ACHN (cell line): ENCODE data around the gene SRXN1.

Source experiments
- DNase-seq: peaks from one replicate; pipeline ENCODE4 v3.0.0-alpha.2; 2015
- in situ Hi-C: cut with HindIII; loops from 2 replicates; pipeline ENCODE4 v1.10.0; 2017; ENCODE audit warnings: low sequenced_read_pairs, low pct_ligation_motif_present, low pct_unique_long_range_greater_than_20kb

SRXN1 gene

DNA sequence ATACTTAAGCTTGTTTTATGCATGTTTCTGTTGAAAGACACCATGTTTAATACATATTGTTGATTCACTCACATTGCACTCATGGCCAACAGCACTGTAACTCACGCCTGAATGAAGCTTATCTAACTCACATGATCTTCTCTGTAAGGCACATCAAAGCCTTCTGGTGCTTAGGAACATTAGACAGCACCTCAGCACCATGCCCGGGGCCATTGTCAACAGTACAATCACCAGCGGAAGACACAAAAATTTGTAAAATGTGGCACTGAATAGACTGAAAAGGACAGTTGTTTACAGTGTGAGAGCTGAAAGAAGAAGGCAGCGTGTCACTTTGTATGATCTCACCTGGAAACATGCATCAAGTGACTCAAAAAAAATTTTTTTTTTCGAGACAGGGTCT is 34.0 kb downstream of the SRXN1 start:
- DNase-seq = no peak

DNA sequence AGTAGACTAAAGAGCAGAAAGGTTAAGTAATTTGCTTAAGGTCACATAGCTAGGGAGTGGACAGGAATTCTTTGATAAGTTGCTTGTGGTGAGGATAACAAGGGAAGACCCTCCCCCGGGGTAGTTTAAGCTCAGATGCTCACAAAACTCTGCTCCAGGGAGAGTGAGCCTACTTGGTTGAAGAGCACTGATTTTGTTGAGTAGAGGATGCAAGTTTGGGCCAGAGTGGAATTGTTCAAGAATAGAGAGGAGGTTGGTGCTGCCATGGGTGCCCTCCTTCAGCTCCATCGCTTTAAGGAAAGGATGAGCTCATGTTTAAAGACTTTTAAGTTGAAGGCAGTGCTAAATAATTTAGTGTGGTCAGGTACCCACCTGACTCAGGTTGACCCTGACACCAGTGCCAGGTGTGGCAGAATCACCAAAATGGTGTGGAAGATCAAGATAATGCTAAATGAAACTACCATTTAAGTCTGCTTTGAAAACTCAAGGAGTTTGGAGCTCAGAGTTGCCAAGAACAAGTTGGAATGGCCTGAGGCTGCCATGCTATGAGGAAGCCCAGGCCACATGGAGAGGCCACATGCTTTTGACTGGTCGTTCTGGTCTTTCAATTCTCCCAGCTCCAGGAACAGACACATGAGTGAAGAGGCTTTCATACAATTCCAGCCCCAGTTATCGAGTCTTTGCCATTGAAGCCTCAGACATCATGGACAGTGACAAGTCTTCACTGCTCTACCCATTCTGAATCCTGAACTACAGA is 34.9 kb downstream of the SRXN1 start:
- in situ Hi-C loops = no loop called here

More for the DNA sequence above, 34.0 kb downstream of the SRXN1 start:
- in situ Hi-C loops = no loop called here

DNA sequence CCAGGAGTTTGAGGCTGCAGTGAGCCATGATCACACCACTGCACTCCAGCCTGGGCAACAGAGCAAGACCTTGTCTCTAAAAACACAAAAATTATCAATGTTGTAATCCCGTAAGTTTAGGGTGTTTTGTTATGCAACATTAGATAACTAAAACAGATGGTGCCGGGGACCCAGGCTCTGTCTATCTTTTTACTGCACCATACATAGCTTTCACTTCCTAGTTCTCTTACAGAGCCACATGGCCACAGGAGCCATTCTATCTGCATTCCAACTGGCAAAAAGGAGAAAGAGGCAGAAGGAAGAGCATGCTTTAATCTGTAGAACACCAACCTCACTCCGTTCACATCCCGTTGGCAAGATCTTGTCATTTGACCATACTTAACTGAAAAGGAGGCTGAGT is 37.5 kb downstream of the SRXN1 start:
- in situ Hi-C loops = no loop called here
- no peak for DNase-seq

More for the DNA sequence above, 34.9 kb downstream of the SRXN1 start:
- DNase-seq = no peak

GRCh38 chr20:611843-612185 is 41.2 kb downstream of the SRXN1 start:
- in situ Hi-C loops = no loop called here
- no peak for DNase-seq

DNA sequence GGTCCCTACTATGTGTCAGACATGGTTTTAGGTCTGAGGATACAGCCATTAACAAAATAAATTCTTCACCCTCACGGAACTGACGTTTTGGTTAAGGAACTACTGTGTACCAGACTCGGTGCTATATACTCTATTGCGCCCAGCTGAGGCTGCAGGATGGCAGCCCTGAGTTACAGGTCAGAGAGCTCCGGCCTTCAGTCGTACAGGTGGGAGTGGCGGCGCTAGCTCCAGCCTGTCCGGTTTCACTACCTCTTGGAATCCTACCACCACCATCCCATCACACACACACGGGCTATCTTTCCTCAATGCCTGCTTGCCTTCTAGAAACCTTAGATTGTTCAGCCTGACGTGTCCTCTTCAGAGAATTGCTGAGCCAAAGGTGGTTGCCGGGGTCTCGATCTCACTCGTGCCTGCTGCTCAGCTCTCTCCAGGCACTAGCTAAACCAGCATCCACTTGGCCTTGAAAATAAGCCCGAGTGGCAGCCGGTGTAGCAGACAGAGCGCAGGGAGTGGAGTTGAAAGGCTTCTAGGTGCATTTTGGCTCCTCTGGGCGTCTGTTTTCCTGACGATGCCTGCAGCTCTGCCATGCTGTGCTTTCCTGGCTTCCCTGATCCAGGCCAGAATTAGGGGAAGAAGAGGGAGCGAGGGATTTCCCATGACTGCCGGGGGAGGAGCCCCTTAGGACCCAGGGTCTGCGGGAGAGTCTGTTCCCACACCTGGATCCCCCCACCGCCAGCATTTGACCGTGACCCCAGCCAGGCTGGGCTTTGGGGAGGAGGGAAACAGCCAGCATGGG is 41.8 kb downstream of the SRXN1 start:
- in situ Hi-C loops = no loop called here
- DNase-seq = no peak

- in situ Hi-C loops = no loop called here
- no peak for DNase-seq
Observed at GRCh38 chr20:610130-611046, 42.6 kb downstream of the SRXN1 start, which contains the start of gene TCF15. TSS of gene TCF15 (minus strand) at chr20:610309. CDS start at chr20:610237, 72 bp downstream.

DNA sequence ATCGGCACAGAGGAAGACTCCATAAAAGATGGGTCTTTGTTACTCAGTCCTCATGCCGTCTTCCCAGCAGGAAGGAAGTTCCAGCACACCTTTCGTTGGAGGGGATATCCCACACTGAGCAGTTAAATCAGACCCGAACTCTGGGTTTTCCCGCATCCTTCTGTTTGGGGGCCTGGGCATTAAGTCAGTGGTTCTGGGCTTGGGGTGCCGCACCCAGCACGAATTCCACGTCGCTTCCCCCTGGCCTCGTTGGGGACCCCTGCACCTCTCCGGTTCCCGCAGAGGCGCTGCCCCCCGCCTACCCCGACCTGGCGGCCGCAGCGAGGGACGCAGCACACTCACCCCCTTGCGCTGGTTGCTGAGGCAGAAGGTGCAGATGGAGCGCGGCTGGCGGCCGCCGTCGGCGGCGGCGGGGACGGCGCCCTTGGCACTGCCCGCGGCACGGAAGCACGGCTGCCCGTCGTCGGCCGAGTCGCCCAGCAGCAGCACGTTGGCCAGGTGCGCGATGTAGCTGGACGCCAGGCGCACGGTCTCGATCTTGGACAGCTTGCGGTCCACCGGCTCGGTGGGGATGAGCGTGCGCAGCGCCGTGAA is 43.5 kb downstream of the SRXN1 start:
- no peak for DNase-seq

GRCh38 chr20:608970-609369 is 44.0 kb downstream of the SRXN1 start:
- in situ Hi-C loops = no loop called here
- no peak for DNase-seq

More for the DNA sequence above, 43.5 kb downstream of the SRXN1 start:
- in situ Hi-C loops = no loop called here

DNA sequence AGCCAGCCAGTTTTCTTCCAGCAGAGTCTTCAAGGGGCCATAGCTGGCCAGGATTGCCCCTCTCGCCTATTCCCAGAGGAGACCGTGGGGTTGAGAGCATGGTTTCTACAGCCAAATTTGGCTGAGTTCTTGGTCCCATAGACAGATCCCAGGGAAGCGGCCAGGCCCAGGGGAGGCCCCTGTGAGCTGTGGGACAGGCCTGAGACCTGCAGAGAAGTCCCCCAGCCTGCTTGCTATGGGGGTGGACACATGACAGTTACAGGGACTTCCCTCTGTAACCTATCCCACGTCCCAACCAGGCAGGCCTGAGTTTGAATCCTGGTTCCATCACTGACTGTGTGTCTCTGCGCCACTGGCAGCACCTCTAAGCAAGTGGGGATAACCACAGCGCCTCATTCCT is 45.5 kb downstream of the SRXN1 start:
- DNase-seq = no peak
- in situ Hi-C loops = no loop called here

- no peak for DNase-seq
- in situ Hi-C loops = no loop called here
Observed at GRCh38 chr20:605237-605636, 47.8 kb downstream of the SRXN1 start.

GRCh38 chr20:603116-603640 is 49.8 kb downstream of the SRXN1 start:
- in situ Hi-C loops = no loop called here
- no peak for DNase-seq

GRCh38 chr20:602111-602970 is 50.7 kb downstream of the SRXN1 start:
- DNase-seq = no peak
- in situ Hi-C loops = no loop called here

DNA sequence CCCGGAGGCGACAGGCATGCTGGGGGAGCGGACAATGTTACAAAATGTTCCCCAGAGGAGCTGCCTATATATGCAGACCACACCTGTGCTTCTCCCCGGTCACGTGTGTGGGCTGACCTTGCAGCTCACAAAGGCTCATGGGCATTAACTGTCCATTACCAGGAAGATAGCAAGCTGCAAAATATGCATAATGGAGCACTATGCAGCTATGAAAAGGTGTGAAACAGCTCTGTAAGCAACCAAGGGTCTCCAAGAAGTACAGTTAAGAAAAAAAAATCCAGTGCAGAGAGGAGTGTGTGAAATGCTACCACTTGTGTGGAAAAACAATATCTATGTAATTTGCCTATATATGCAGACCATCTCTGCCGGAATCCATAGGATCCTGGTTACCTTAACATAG is 52.3 kb downstream of the SRXN1 start:
- no peak for DNase-seq
- in situ Hi-C loops = no loop called here

- in situ Hi-C loops = no loop called here
- DNase-seq = no peak
Observed at GRCh38 chr20:600141-600540, 52.9 kb downstream of the SRXN1 start.

- in situ Hi-C loops = no loop called here
- DNase-seq = no peak
Observed at GRCh38 chr20:598133-598850, 54.7 kb downstream of the SRXN1 start.

DNA sequence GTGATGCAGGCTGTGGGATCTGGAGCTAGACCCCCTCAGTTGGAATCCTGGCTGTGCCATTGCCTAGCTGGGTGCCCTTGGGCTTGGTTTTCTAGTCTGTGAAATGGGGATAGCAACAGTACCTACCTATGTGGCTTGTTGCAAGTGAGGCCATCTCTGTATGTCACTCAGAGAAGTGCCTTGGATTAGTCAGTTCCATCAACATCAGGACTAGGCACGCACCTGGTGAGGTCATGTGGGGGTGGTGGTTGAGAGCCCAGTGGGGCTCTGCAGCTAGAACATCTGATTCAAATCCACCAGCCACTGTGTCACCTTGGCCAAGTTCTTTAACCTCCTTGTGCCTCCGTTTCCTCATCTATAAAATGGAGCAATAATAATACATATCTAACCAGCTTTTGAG is 55.4 kb downstream of the SRXN1 start:
- in situ Hi-C loops = no loop called here
- no peak for DNase-seq
